ENCODE data around the gene ELMO3.

DNA sequence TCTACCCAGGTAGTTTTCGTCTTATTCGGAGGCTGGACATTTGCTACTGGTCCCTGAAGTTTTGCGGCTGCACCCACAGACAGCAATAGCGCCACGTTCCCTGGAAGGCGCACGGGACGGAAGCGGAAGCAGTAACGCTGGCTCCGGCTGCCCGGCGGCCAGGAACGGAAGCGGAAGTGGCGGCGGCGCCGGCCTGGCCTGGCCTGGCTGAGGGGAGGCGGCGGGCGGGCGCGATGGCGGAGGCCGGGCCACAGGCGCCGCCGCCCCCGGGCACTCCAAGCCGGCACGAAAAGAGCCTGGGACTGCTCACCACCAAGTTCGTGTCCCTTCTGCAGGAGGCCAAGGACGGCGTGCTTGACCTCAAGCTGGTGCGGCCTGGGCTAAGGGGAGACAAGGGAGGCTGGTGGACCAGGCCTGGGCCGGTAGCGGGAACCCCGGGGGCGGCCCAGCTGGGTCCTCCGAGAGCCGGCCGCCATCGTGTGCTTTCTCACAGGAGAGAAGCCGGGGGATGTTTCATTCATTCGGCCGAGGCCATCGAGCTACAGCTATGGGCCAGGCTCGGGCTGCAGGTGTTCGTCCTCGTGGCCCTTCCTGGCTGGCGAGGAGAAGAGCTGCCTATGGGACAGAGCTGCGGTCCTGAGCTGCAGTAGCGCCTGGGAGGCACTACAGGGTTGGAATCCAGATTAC lies 6.8 kb upstream of the ELMO3 start, which contains the start of gene E2F4:
- TF ChIP-seq, protein P1, sequence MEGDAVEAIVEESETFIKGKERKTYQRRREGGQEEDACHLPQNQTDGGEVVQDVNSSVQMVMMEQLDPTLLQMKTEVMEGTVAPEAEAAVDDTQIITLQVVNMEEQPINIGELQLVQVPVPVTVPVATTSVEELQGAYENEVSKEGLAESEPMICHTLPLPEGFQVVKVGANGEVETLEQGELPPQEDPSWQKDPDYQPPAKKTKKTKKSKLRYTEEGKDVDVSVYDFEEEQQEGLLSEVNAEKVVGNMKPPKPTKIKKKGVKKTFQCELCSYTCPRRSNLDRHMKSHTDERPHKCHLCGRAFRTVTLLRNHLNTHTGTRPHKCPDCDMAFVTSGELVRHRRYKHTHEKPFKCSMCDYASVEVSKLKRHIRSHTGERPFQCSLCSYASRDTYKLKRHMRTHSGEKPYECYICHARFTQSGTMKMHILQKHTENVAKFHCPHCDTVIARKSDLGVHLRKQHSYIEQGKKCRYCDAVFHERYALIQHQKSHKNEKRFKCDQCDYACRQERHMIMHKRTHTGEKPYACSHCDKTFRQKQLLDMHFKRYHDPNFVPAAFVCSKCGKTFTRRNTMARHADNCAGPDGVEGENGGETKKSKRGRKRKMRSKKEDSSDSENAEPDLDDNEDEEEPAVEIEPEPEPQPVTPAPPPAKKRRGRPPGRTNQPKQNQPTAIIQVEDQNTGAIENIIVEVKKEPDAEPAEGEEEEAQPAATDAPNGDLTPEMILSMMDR (IDR thresholded peaks at IDR 0.05) = peak in 4 of 6 experiments; percentile 12 to 44 (median 22)
- TF ChIP-seq EP300 (IDR thresholded peaks at IDR 0.05) (peak in 1 of 4 donors; percentile 57), POLR2A (IDR thresholded peaks at IDR 0.05) (peak in 3 of 4 donors; percentile 41 to 87 (median 48)), POLR2AphosphoS5 (IDR thresholded peaks at IDR 0.05) (peak; percentile 96 to 98)

All from upper lobe of left lung (tissue), 4 donors.